ENCODE results near the gene CLIC3.

Gene CLIC3

DNA sequence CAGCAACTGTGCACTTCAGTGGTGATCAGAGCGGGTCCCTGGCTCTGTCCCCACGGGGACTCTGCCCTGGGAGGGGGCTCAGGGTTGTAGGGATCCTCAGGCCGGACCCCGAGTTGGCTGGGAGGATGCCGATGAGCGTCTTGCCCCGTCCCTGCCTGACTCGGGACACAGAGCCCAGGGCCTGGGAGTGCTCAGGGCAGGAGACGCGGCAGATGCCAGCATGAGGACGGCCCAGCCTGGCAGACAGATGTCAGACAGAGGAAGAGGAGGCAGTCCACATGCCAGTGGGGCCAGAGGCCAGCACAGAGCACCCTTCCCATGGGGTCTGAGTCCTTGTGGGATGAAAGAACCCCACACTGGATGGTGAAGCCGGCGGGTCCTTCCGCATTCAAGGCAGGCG lies 33.0 kb downstream of the CLIC3 start:
- no peak for DNase-seq

GRCh38 chr9:136962701-136963248 lies 33.6 kb downstream of the CLIC3 start:
- DNase-seq: no peak

DNA sequence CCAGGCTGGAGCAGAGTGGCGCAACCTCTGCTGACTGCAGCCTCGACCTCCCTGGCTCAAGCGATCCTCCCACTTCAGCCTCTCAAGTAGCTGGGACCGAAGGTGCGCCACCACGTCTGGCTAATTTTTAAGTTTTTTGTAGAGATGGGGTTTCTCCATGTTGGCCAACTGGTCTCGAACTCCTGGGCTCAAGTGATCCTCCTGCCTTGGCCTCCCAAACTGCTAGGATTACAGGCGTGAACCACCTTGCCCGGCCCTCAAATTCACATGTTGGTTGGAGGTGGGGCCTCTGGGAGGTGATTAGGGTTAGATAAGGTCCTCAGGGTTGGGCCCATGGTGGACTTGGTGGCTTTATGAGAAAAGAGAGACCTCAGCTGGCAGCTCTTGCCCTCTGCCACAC lies 34.2 kb downstream of the CLIC3 start:
- no peak for DNase-seq

DNA sequence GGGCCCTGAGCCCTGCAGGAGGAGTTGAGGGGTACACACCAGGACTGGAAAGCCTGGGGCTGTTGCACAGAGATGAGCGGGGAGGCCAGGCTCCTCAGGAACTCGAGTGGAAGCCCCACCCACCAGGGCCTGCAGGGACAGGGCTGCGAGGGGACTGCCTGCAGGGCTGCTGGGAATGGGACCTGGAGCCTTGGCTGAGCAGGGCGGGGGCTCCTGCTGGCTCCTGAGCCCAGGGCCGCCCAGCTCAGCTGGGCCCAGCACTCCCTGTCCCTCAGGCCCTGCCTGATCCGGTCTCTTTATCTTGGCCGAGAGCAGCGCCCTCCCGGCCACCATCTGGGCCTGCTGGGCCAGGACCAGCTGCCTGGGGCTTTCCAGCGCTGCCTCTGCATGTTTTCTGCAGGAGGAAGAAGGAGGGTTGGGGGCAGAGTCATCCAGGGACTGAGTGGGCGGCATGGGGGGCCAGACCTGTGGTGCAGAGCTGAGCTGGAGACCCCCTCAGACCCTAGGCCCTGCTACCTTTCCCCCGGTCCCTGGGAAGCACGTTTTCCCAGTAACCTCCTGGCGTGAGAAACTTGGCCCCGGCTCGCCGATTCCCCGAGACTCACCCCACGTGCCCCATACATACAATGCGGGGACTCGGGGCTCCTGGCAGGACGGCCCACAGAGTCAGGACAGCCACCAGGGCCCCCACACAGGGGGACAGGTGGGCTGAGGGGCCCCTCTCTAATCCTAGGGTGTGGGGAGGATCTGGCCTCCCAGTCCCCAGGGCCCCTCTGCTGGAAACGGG lies 34.9 kb downstream of the CLIC3 start:
- DNase-seq: no peak

GRCh38 chr9:136960938-136961275 lies 35.5 kb downstream of the CLIC3 start:
- DNase-seq: no peak

DNA sequence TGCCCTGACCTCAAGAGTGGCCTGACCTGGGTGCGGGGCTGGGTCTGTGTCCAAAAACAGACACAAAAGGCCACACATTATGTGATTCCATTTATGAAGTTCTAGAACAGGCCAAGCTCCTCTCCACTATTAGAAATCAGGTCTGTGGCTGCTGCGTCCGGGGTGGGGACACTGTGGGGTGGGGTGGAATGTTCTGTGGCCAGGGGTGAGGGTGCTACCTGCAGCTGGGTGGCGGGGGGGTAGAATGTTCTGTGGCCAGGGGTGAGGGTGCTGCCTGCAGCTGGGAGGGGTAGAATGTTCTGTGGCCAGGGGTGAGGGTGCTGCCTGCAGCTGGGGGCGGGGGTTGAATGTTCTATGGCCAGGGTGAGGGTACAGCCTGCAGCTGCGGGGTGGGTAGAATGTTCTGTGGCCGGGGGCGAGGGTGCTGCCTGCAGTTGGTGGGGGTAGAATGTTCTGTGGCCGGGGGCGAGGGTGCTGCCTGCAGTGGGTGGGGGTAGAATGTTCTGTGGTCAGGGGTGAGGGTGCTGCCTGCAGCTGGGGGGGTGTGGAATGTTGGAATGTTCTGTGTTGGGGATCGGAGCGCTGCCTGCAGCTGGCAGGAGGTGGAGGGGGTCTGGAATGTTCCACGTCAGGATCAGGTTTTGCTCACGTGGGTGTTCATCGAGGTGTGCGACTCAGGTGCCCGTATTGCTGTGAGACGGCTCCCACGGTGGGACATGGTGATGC lies 36.0 kb downstream of the CLIC3 start:
- DNase-seq: no peak

DNA sequence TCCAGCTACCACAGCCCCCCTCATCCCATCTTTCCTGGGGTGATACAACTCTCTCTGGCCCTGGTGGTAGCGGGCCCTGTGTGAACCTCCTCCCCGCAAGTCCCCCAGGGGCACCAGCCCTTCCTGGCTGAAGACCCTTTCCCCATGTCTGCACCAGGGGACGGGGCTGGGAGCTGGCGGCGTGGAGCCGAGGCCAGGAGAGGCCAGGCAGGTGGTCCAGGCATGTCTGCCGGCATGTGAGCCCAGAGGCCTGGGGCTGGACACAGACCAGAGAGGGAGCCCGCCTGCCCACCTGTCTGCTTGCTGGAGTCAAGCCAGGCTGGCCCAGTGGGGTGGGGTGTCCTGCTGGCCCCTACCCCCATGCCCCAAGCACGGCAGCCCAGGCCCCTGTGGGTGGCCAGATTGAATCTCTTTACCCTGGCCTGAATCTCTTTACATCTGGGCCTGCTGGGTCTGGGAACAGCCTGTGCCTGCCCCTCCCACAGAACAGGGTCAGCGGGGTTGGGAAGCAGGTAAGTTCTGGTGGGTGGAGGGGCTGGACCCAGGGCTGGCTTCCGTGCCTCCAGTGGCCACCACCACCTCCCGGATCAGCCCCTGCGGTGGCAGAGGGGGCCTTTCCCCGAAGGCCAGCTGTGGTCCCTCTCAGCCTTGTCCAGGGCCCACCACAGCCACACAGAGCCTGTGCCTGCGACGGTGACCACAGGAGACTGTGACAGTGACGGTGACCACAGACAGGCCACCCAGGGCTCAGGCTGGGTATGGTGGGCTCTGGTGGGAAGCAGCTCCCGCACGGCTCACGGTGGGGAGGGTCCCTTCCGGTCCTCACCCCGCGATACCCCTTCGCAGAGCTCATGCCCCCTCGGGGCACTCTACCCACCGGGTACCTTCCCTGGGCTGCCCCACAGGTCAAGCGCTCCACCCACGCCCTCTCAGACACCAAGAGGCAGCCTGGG lies 37.2 kb downstream of the CLIC3 start:
- DNase-seq: no peak

- no peak for DNase-seq
These were observed 37.9 kb downstream of the CLIC3 start for GRCh38 chr9:136958473-136958872.

GRCh38 chr9:136957901-136958300 lies 38.5 kb downstream of the CLIC3 start:
- no peak for DNase-seq

DNA sequence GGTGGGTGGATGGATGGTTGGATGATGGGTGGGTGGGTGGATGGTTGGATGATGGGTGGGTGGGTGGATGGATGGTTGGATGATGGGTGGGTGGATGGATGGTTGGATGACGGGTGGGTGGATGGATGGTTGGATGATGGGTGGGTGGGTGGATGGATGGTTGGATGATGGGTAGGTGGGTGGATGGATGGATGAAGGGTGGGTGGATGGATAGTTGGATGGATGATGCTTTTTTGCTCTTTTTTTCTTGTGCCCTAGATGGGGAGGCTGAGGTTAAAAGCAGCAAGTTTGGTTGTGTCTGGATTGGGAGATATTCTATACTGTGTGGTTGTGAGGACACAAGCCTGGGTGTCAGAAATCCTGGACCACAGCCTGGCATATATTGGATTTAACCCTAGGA lies 38.9 kb downstream of the CLIC3 start:
- no peak for DNase-seq

GRCh38 chr9:136956604-136957003 lies 39.8 kb downstream of the CLIC3 start:
- DNase-seq: no peak

- no peak for DNase-seq
These were observed 40.4 kb downstream of the CLIC3 start for GRCh38 chr9:136955943-136956335.

GRCh38 chr9:136955202-136955942 lies 41.0 kb downstream of the CLIC3 start:
- no peak for DNase-seq

- no peak for DNase-seq
These were observed 41.9 kb downstream of the CLIC3 start for GRCh38 chr9:136954270-136955083.

GRCh38 chr9:136953771-136954269 lies 42.5 kb downstream of the CLIC3 start:
- no peak for DNase-seq

- DNase-seq: no peak
These were observed 43.2 kb downstream of the CLIC3 start for GRCh38 chr9:136952876-136953770.

GRCh38 chr9:136952321-136952850 lies 44.0 kb downstream of the CLIC3 start:
- DNase-seq: no peak

DNA sequence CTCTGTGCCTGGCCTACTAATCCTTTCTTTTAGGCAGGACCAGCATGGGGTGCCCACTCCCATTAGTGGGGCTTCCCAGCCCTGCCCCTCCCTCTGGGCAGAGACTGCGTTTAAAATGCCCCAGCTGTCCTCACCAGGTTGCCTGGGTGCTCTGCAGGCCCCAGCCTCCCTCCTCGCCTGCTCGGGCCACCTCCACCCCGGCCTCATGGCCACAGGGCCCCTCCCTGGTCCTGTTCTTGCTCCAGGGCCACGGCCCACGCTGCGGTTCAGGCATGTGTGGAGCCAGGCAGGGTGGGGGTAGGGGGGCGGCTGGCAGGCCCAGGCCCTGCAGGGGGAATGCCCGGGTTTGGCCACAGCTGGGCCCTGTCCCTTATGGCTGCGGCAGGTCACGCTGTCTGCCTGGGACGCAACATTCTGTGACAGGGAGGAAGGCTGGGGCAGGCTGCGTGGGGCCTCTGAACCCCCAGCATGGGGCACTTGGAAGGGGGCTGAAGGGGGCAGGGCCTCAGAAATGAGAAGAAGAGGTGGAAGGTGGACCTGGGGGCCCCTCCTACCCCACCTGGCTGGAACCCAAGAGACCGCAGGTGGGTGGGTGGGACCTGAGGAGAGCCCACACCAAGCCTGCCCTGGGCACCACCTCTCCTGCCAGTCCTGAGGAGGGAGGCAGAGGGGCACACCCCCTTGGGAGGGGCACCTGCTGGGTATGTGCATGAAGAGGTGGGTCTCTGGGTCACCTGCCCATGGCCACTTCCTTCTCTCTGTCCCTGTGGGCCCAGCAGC lies 44.6 kb downstream of the CLIC3 start, which contains the start of gene LCN12:
Gene LCN12 (plus strand): TSS at position 733 of the 780 bp plus-strand sequence. CDS start 55 bp downstream, outside the sequence.
- no peak for DNase-seq

Data from activated CD4-positive, CD25-positive, alpha-beta regulatory T cell (primary cell).